Uterus (tissue), 2 donors: Measurements from ENCODE around the gene ARHGEF2.

Experiments
- POLR2A ChIP-seq, 2 donors: fragments of 450-650 bp; IDR thresholded peaks; one replicate each; pipeline ENCODE4 v1.6.1; 2016; ENCODE audit warnings: antibody characterized with exemption in 2 of 2, mild to moderate bottlenecking in 1 of 2, moderate library complexity in 1 of 2
- TF ChIP-seq, protein P1 (sequence below), 4 experiments: fragments of 200-600 bp in 2 of 4; fragments of 450-650 bp in 2 of 4; sonication (generic) in 2 of 4; IDR thresholded peaks; one replicate each; pipeline ENCODE4 v1.5.1; 2016 to 2019; ENCODE audit warnings: antibody characterized with exemption in 4 of 4, mild to moderate bottlenecking in 2 of 4, moderate library complexity in 1 of 4

DNA sequence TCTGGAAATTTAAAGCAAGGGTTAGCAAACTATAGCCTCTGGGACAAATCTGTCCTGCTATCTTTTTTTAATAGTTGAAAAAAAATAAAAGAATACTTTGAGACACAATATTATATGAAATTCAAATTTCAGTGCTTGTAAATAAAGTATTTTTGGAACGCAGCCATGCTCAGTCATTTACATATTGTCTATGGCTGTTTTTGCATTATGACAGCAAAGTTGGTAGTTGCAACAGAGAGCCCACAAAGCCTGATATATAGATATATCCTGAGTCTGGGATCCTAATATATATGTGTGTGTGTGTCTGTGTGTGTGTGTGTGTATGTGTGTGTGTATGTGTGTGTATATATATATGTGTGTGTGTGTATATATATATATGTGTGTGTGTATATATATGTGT is 21.6 kb upstream of the ARHGEF2 start:
- TF ChIP-seq, protein P1, sequence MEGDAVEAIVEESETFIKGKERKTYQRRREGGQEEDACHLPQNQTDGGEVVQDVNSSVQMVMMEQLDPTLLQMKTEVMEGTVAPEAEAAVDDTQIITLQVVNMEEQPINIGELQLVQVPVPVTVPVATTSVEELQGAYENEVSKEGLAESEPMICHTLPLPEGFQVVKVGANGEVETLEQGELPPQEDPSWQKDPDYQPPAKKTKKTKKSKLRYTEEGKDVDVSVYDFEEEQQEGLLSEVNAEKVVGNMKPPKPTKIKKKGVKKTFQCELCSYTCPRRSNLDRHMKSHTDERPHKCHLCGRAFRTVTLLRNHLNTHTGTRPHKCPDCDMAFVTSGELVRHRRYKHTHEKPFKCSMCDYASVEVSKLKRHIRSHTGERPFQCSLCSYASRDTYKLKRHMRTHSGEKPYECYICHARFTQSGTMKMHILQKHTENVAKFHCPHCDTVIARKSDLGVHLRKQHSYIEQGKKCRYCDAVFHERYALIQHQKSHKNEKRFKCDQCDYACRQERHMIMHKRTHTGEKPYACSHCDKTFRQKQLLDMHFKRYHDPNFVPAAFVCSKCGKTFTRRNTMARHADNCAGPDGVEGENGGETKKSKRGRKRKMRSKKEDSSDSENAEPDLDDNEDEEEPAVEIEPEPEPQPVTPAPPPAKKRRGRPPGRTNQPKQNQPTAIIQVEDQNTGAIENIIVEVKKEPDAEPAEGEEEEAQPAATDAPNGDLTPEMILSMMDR (IDR thresholded peaks at IDR 0.05): no peak
- TF ChIP-seq POLR2A (IDR thresholded peaks at IDR 0.05): no peak
